H9 (cell line): Measurements from ENCODE around the gene MBTD1. TPM values are rescaled to one million over a fixed set of nuclear protein-coding genes. Genes with fewer than 3 reads are reported as not detected.

Experiments used
- DNase-seq: peaks from one replicate; pipeline ENCODE4 v3.0.0-alpha.2; 2017
- H2AFZ ChIP-seq: one replicate; pipeline ENCODE4 v1.6.1; 2013; ENCODE audit warnings: mild to moderate bottlenecking, low read length, control low read depth, moderate library complexity
- H2AK5ac ChIP-seq: 2 replicates; pipeline ENCODE4 v1.6.1; 2013; ENCODE audit warnings: low read length, control low read depth, mixed read lengths; ENCODE audit not compliant: insufficient read length
- H2BK120ac ChIP-seq: one replicate; pipeline ENCODE4 v1.6.1; 2013; ENCODE audit warnings: low read depth, mild to moderate bottlenecking, low read length, control low read depth, inconsistent platforms; ENCODE audit not compliant: poor library complexity, severe bottlenecking
- H2BK12ac ChIP-seq: 2 replicates; pipeline ENCODE4 v1.6.1; 2013; ENCODE audit warnings: low read length, control low read depth, mixed read lengths, low read depth; ENCODE audit not compliant: insufficient read length
- H2BK15ac ChIP-seq: 2 replicates; pipeline ENCODE4 v1.6.1; 2013; ENCODE audit warnings: low read depth, low read length, control low read depth
- H2BK20ac ChIP-seq: one replicate; pipeline ENCODE4 v1.6.1; 2013; ENCODE audit warnings: low read depth, mild to moderate bottlenecking, low read length, control low read depth, inconsistent platforms; ENCODE audit not compliant: poor library complexity, severe bottlenecking
- H2BK5ac ChIP-seq: 2 replicates; pipeline ENCODE4 v1.6.1; 2013; ENCODE audit warnings: low read length, control low read depth, mixed read lengths; ENCODE audit not compliant: insufficient read length
- H3K14ac ChIP-seq: 2 replicates; pipeline ENCODE4 v1.6.1; 2013; ENCODE audit warnings: low read length, control low read depth; ENCODE audit not compliant: insufficient read depth
- H3K18ac ChIP-seq: 2 replicates; pipeline ENCODE4 v1.6.1; 2013; ENCODE audit warnings: low read depth, mild to moderate bottlenecking, mixed read lengths, low read length, control low read depth; ENCODE audit not compliant: insufficient read length
- H3K23ac ChIP-seq: 2 replicates; pipeline ENCODE4 v1.6.1; 2013; ENCODE audit warnings: low read length, control low read depth, mixed read lengths, low read depth; ENCODE audit not compliant: insufficient read length
- H3K23me2 ChIP-seq: 2 replicates; pipeline ENCODE4 v1.6.1; 2013; ENCODE audit warnings: low read depth, mild to moderate bottlenecking, mixed read lengths, low read length, control low read depth; ENCODE audit not compliant: insufficient read length, poor library complexity, severe bottlenecking
- H3K27ac ChIP-seq: 2 replicates; pipeline ENCODE4 v1.5.1; 2013; ENCODE audit warnings: low read length, control low read depth, mixed read lengths, low read depth; ENCODE audit not compliant: insufficient read length
- H3K27me3 ChIP-seq: 2 replicates; pipeline ENCODE4 v1.6.1; 2013; ENCODE audit warnings: low read length, control low read depth, inconsistent platforms; ENCODE audit not compliant: insufficient read depth
- H3K4ac ChIP-seq: 2 replicates; pipeline ENCODE4 v1.6.1; 2013; ENCODE audit warnings: low read depth, mild to moderate bottlenecking, control low read depth, inconsistent platforms, low read length, moderate library complexity
- H3K4me1 ChIP-seq: 2 replicates; pipeline ENCODE4 v1.6.1; 2013; ENCODE audit warnings: low read length, control low read depth, inconsistent platforms; ENCODE audit not compliant: insufficient read depth
- H3K4me2 ChIP-seq: 2 replicates; pipeline ENCODE4 v1.6.1; 2013; ENCODE audit warnings: low read length, control low read depth, mixed read lengths; ENCODE audit not compliant: insufficient read length, insufficient read depth
- H3K56ac ChIP-seq: 2 replicates; pipeline ENCODE4 v1.6.1; 2013; ENCODE audit warnings: low read depth, mild to moderate bottlenecking, mixed read lengths, low read length, control low read depth; ENCODE audit not compliant: insufficient read length
- H3K79me1 ChIP-seq: 2 replicates; pipeline ENCODE4 v1.6.1; 2013; ENCODE audit warnings: low read depth, mild to moderate bottlenecking, moderate library complexity, low read length, control low read depth, inconsistent platforms; ENCODE audit not compliant: insufficient read depth, poor library complexity, severe bottlenecking
- H3K79me2 ChIP-seq: 2 replicates; pipeline ENCODE4 v1.6.1; 2013; ENCODE audit warnings: low read length, control low read depth, inconsistent platforms; ENCODE audit not compliant: insufficient read depth
- H3K9ac ChIP-seq: 2 replicates; pipeline ENCODE4 v1.6.1; 2013; ENCODE audit warnings: low read length, control low read depth, mixed read lengths; ENCODE audit not compliant: insufficient read length; ENCODE audit errors: extremely low read depth
- H3K9me3 ChIP-seq: one replicate; pipeline ENCODE4 v1.6.1; 2013; ENCODE audit warnings: low read depth, low read length, inconsistent platforms; ENCODE audit not compliant: control insufficient read depth
- H3T11ph ChIP-seq: one replicate; pipeline ENCODE4 v1.6.1; 2013; ENCODE audit warnings: mild to moderate bottlenecking, low read length, control low read depth, inconsistent platforms
- H4K20me1 ChIP-seq: one replicate; pipeline ENCODE4 v1.6.1; 2013; ENCODE audit not compliant: control insufficient read depth, insufficient read length, insufficient read depth
- H4K5ac ChIP-seq: 2 replicates; pipeline ENCODE4 v1.6.1; 2013; ENCODE audit warnings: low read depth, mild to moderate bottlenecking, mixed read lengths, low read length, control low read depth; ENCODE audit not compliant: insufficient read length
- H4K8ac ChIP-seq: replicated peaks from 2 replicates; pipeline ENCODE4 v1.6.1; 2013; ENCODE audit warnings: low read length, control low read depth, mixed read lengths, low read depth; ENCODE audit not compliant: insufficient read length
- H4K91ac ChIP-seq: 2 replicates; pipeline ENCODE4 v1.6.1; 2013; ENCODE audit warnings: low read depth, mild to moderate bottlenecking, moderate library complexity, mixed read lengths, low read length, control low read depth; ENCODE audit not compliant: insufficient read length
- H3K27ac Mint-ChIP-seq, 3 experiments: 2 replicates in 2 of 3; 3 replicates in 1 of 3; pipeline ENCODE4 v1.8.0; 2020 to 2021; ENCODE audit warnings: mixed read lengths in 3 of 3, mild to moderate bottlenecking in 1 of 3, moderate library complexity in 1 of 3
- H3K27me3 Mint-ChIP-seq: 2 replicates; pipeline ENCODE4 v1.8.0; 2021; ENCODE audit warnings: low read depth, mild to moderate bottlenecking, moderate library complexity, mixed read lengths
- H3K36me3 Mint-ChIP-seq, 3 experiments: 2 replicates in 2 of 3; 3 replicates in 1 of 3; pipeline ENCODE4 v1.8.0; 2020 to 2021; ENCODE audit warnings: low read depth in 3 of 3, mixed read lengths in 3 of 3; ENCODE audit not compliant: insufficient read depth in 1 of 3
- H3K4me1 Mint-ChIP-seq, 2 experiments: 2 replicates each; pipeline ENCODE4 v1.8.0; 2020; ENCODE audit warnings: mixed read lengths in 2 of 2
- H3K4me3 Mint-ChIP-seq, 2 experiments: 2 replicates in 1 of 2; 3 replicates in 1 of 2; pipeline ENCODE4 v1.8.0; 2020 to 2021; ENCODE audit warnings: mild to moderate bottlenecking in 2 of 2, mixed read lengths in 2 of 2, moderate library complexity in 1 of 2
- H3K9me3 Mint-ChIP-seq, 2 experiments: 2 replicates in 1 of 2; 3 replicates in 1 of 2; pipeline ENCODE4 v1.8.0; 2020; ENCODE audit warnings: mild to moderate bottlenecking in 2 of 2, mixed read lengths in 2 of 2, moderate library complexity in 1 of 2
- WGBS: extraction: QIAGEN DNeasy Blood & Tissue Kit; methylation state at CpG from one replicate; pipeline ENCODE4 v1.1.7; 2013; ENCODE audit warnings: missing lambda C conversion rate, low lambda C conversion rate, mixed read lengths; ENCODE audit not compliant: insufficient read length; ENCODE audit errors: extremely low coverage; 5-methylcytosine and 5-hydroxymethylcytosine counted together
- total RNA-seq: library from RNA; stranded (reverse); gene quantifications from 2 replicates; pipeline ENCODE4 v1.2.1, GENCODE V29; 2021
- TF ChIP-seq, protein P1 (sequence below): fragments of 200-600 bp; sonication (generic); conservative IDR thresholded peaks from 3 replicates; pipeline ENCODE4 v1.8.0; 2021; ENCODE audit warnings: antibody characterized with exemption, mild to moderate bottlenecking

Gene MBTD1
- total RNA-seq, 1 experiment from 2014 or later, result 49.6 TPM

- Mint-ChIP-seq H3K9me3 (no peaks in the 10 kb centered on the region), H3K27me3 (no peaks in the 10 kb centered on the region), H3K4me1 (peaks cover 17 to 20% of the 10 kb centered on the region in 2 experiments), H3K27ac (peak overlapping the region; percentile 87 to 99 (median 91); a peak in 6 of 7 replicates), H3K36me3 (peaks cover 46 to 65% (median 60%) of the 10 kb centered on the region in 3 experiments), H3K4me3 (peak overlapping the region; percentile 83 to 94)
- Histone ChIP-seq H4K8ac (no peak overlapping the region), H2BK20ac (no peak overlapping the region), H2AFZ (no peak overlapping the region), H3K79me2 (no peaks in the 10 kb centered on the region; the same call in 1 of the 2 replicates), H4K5ac (no peak overlapping the region), H3K23ac (no peak overlapping the region), H3K18ac (no peak overlapping the region), H4K20me1 (no peaks in the 10 kb centered on the region), H2BK120ac (no peak overlapping the region), H2AK5ac (no peak overlapping the region), H2BK15ac (no peak overlapping the region), H2BK12ac (no peak overlapping the region), H3K9ac (no peak overlapping the region), H3K9me3 (no peaks in the 10 kb centered on the region), H3K4me2 (peak overlapping the region; percentile 95), H4K91ac (no peak overlapping the region), H3K27me3 (no peaks in the 10 kb centered on the region), H3K27ac (no peak overlapping the region), H3K56ac (no peak overlapping the region), H2BK5ac (no peak overlapping the region), H3K4me1 (no peaks in the 10 kb centered on the region), H3K79me1 (peaks cover 4% of the 10 kb centered on the region), H3T11ph (no peak overlapping the region), H3K23me2 (peaks cover 13% of the 10 kb centered on the region), H3K4ac (no peak overlapping the region), H3K14ac (no peak overlapping the region)
- TF ChIP-seq, protein P1, sequence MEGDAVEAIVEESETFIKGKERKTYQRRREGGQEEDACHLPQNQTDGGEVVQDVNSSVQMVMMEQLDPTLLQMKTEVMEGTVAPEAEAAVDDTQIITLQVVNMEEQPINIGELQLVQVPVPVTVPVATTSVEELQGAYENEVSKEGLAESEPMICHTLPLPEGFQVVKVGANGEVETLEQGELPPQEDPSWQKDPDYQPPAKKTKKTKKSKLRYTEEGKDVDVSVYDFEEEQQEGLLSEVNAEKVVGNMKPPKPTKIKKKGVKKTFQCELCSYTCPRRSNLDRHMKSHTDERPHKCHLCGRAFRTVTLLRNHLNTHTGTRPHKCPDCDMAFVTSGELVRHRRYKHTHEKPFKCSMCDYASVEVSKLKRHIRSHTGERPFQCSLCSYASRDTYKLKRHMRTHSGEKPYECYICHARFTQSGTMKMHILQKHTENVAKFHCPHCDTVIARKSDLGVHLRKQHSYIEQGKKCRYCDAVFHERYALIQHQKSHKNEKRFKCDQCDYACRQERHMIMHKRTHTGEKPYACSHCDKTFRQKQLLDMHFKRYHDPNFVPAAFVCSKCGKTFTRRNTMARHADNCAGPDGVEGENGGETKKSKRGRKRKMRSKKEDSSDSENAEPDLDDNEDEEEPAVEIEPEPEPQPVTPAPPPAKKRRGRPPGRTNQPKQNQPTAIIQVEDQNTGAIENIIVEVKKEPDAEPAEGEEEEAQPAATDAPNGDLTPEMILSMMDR, result no peak
- DNase-seq, result peak; percentile 74
- no CpG with 5 or more reads among the region's 16 CpGs for WGBS
Observed at GRCh38 chr17:51164911-51165679, 94.8 kb downstream of the MBTD1 start.
